Vagina (tissue), 2 donors: Measurements from ENCODE around the gene MAL.

Experiments
- POLR2A ChIP-seq, 2 donors: fragments of 450-650 bp; IDR thresholded peaks; one replicate each; pipeline ENCODE4 v1.6.1; 2017; ENCODE audit warnings: antibody characterized with exemption in 2 of 2, mild to moderate bottlenecking in 2 of 2, moderate library complexity in 2 of 2
- TF ChIP-seq, protein P1 (sequence below), 3 experiments: fragments of 450-650 bp in 2 of 3; fragments of 200-600 bp in 1 of 3; sonication (generic) in 1 of 3; IDR thresholded peaks; one replicate each; pipeline ENCODE4 v1.5.1; 2017 to 2019; ENCODE audit warnings: antibody characterized with exemption in 3 of 3, mild to moderate bottlenecking in 2 of 3, moderate library complexity in 2 of 3

DNA sequence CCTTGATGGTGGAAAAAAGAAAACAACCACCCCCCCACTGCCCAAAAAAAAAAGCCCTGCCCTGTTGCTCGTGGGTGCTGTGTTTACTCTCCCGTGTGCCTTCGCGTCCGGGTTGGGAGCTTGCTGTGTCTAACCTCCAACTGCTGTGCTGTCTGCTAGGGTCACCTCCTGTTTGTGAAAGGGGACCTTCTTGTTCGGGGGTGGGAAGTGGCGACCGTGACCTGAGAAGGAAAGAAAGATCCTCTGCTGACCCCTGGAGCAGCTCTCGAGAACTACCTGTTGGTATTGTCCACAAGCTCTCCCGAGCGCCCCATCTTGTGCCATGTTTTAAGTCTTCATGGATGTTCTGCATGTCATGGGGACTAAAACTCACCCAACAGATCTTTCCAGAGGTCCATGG, 28.0 kb downstream of the MAL start:
- TF ChIP-seq, protein P1, sequence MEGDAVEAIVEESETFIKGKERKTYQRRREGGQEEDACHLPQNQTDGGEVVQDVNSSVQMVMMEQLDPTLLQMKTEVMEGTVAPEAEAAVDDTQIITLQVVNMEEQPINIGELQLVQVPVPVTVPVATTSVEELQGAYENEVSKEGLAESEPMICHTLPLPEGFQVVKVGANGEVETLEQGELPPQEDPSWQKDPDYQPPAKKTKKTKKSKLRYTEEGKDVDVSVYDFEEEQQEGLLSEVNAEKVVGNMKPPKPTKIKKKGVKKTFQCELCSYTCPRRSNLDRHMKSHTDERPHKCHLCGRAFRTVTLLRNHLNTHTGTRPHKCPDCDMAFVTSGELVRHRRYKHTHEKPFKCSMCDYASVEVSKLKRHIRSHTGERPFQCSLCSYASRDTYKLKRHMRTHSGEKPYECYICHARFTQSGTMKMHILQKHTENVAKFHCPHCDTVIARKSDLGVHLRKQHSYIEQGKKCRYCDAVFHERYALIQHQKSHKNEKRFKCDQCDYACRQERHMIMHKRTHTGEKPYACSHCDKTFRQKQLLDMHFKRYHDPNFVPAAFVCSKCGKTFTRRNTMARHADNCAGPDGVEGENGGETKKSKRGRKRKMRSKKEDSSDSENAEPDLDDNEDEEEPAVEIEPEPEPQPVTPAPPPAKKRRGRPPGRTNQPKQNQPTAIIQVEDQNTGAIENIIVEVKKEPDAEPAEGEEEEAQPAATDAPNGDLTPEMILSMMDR (IDR thresholded peaks at IDR 0.05): no peak
- TF ChIP-seq POLR2A (IDR thresholded peaks at IDR 0.05): no peak
